IMR-90 (cell line): ENCODE measurements around the gene SYCP2. TPM values are rescaled to one million over a fixed set of nuclear protein-coding genes. Genes with fewer than 3 reads are reported as not detected.

Experiments used
- ATAC-seq: fragments of 200-7000 bp; cut with Tn5 transposase; 2 replicates; pipeline ENCODE4 v1.9.1; 2020; ENCODE audit warnings: low read depth, mild to moderate bottlenecking, moderate library complexity
- BruUV-seq: library from RNA; stranded (reverse); fragments of 400-500 nt; replicated peaks from 2 replicates; lab custom pipeline; 2021; lab: Mats Ljungman, UMichigan
- CTCF ChIA-PET: fragments of 300-600 bp; formaldehyde crosslinking; extraction: SDS; loops from one replicate; lab custom pipeline; 2021; ENCODE audit warnings: antibody characterized with exemption; lab: Yijun Ruan, JAX
- POLR2A ChIA-PET: fragments of 300-600 bp; sonication (Branson Sonifier 250); formaldehyde crosslinking; loops from one replicate; lab custom pipeline; 2022; ENCODE audit warnings: antibody characterized with exemption; ENCODE audit not compliant: unreplicated experiment; lab: Charles Lee
- DNase-seq: peaks from one replicate; pipeline ENCODE4 v3.0.0; 2013
- H2AFZ ChIP-seq: replicated peaks from 2 replicates; pipeline ENCODE3; 2013; ENCODE audit warnings: low read length, mild to moderate bottlenecking; ENCODE audit not compliant: poor library complexity
- H2AK5ac ChIP-seq: 2 replicates; pipeline ENCODE4 v1.6.1; 2013; ENCODE audit warnings: low read depth, low read length, inconsistent platforms
- H2AK9ac ChIP-seq: replicated peaks from 2 replicates; pipeline ENCODE3; 2013; ENCODE audit warnings: mild to moderate bottlenecking, low read depth, low read length, moderate library complexity; ENCODE audit not compliant: poor library complexity
- H2BK120ac ChIP-seq: 2 replicates; pipeline ENCODE4 v1.6.1; 2013; ENCODE audit warnings: low read depth, low read length, inconsistent platforms
- H2BK15ac ChIP-seq: 3 replicates; pipeline ENCODE4 v1.6.1; 2013; ENCODE audit warnings: low read depth, low read length, inconsistent platforms
- H2BK20ac ChIP-seq: 2 replicates; pipeline ENCODE4 v1.6.1; 2013; ENCODE audit warnings: low read depth, mild to moderate bottlenecking, inconsistent platforms, low read length, moderate library complexity
- H2BK5ac ChIP-seq: 2 replicates; pipeline ENCODE4 v1.6.1; 2013; ENCODE audit warnings: mild to moderate bottlenecking, low read depth, low read length, inconsistent platforms; ENCODE audit not compliant: poor library complexity, severe bottlenecking
- H3K14ac ChIP-seq: replicated peaks from 2 replicates; pipeline ENCODE4 v1.6.1; 2013; ENCODE audit warnings: low read depth, low read length, inconsistent platforms
- H3K18ac ChIP-seq: 2 replicates; pipeline ENCODE4 v1.6.1; 2013; ENCODE audit warnings: low read depth, low read length, control low read depth
- H3K23ac ChIP-seq: 2 replicates; pipeline ENCODE4 v1.6.1; 2013; ENCODE audit warnings: low read depth, low read length, inconsistent platforms
- H3K27ac ChIP-seq: 2 replicates; pipeline ENCODE4 v1.5.1; 2013; ENCODE audit warnings: mild to moderate bottlenecking, control low read depth, low read length; ENCODE audit not compliant: insufficient read depth
- H3K27me3 ChIP-seq: 2 replicates; pipeline ENCODE4 v1.6.1; 2013; ENCODE audit warnings: low read length; ENCODE audit not compliant: control insufficient read depth, insufficient read depth
- H3K36me3 ChIP-seq: 2 replicates; pipeline ENCODE4 v1.6.1; 2013; ENCODE audit warnings: low read length, mixed read lengths; ENCODE audit not compliant: control insufficient read depth, insufficient read depth
- H3K4ac ChIP-seq: 2 replicates; pipeline ENCODE4 v1.6.1; 2013; ENCODE audit warnings: low read depth, low read length, inconsistent platforms
- H3K4me1 ChIP-seq: 2 replicates; pipeline ENCODE4 v1.6.1; 2013; ENCODE audit warnings: low read length, mixed read lengths; ENCODE audit not compliant: control insufficient read depth, insufficient read depth
- H3K4me2 ChIP-seq: 2 replicates; pipeline ENCODE4 v1.6.1; 2013; ENCODE audit warnings: low read depth, mild to moderate bottlenecking, control low read depth, low read length, moderate library complexity
- H3K4me3 ChIP-seq: 2 replicates; pipeline ENCODE4 v1.5.1; 2013; ENCODE audit warnings: low read depth, mild to moderate bottlenecking, control low read depth, low read length, moderate library complexity; ENCODE audit not compliant: insufficient read depth
- H3K56ac ChIP-seq: 2 replicates; pipeline ENCODE4 v1.6.1; 2013; ENCODE audit warnings: low read length, inconsistent platforms; ENCODE audit not compliant: insufficient read depth; ENCODE audit errors: extremely low read depth
- H3K79me1 ChIP-seq, 2 experiments: 2 replicates each; pipeline ENCODE4 v1.6.1; 2013; ENCODE audit warnings: low read length in 2 of 2, inconsistent platforms in 1 of 2, low read depth in 1 of 2
- H3K9ac ChIP-seq: 2 replicates; pipeline ENCODE4 v1.6.1; 2013; ENCODE audit warnings: low read depth, low read length, control low read depth
- H3K9me1 ChIP-seq: 2 replicates; pipeline ENCODE4 v1.6.1; 2013; ENCODE audit warnings: low read length, inconsistent platforms; ENCODE audit not compliant: insufficient read depth
- H3K9me3 ChIP-seq: 2 replicates; pipeline ENCODE4 v1.6.1; 2013; ENCODE audit warnings: low read length; ENCODE audit not compliant: control insufficient read depth, insufficient read depth
- H4K20me1 ChIP-seq: 2 replicates; pipeline ENCODE4 v1.6.1; 2013; ENCODE audit warnings: low read length, inconsistent platforms; ENCODE audit not compliant: insufficient read depth
- H4K5ac ChIP-seq: 2 replicates; pipeline ENCODE4 v1.6.1; 2013; ENCODE audit warnings: mild to moderate bottlenecking, low read depth, low read length, control low read depth
- H4K8ac ChIP-seq, 2 experiments: 2 replicates each; pipeline ENCODE4 v1.6.1; 2013; ENCODE audit warnings: low read depth in 2 of 2, low read length in 2 of 2, control low read depth in 1 of 2, inconsistent platforms in 1 of 2
- H4K91ac ChIP-seq: 2 replicates; pipeline ENCODE4 v1.6.1; 2013; ENCODE audit warnings: low read depth, low read length, inconsistent platforms; ENCODE audit not compliant: insufficient read depth
- FOS ChIP-seq: fragments of 150-350 bp; IDR thresholded peaks from 2 replicates; pipeline ENCODE4 v1.6.1; 2016; ENCODE audit warnings: low read depth, low read length
- POLR2A ChIP-seq: IDR thresholded peaks from 2 replicates; pipeline ENCODE4 v1.6.1; 2012; ENCODE audit warnings: mild to moderate bottlenecking, low read depth, low read length
- RAD21 ChIP-seq: IDR thresholded peaks from 2 replicates; pipeline ENCODE4 v1.6.1; 2012; ENCODE audit warnings: low read length, improper control_type of control experiment
- WGBS, 2 experiments: methylation state at CpG; one replicate each; pipeline versions ENCODE4 v1.1.5 to v1.1.7; 2013; ENCODE audit warnings: missing lambda C conversion rate in 2 of 2; ENCODE audit not compliant: insufficient read length in 1 of 2; ENCODE audit errors: extremely low coverage in 2 of 2; 5-methylcytosine and 5-hydroxymethylcytosine counted together
- dilution Hi-C: fragments of 300-500 bp; cut with HindIII; formaldehyde crosslinking; loops from one replicate; pipeline ENCODE4 v1.14.3; 2018; ENCODE audit warnings: low sequenced_read_pairs; ENCODE audit not compliant: unreplicated experiment
- in situ Hi-C: fragments of 300-500 bp; cut with MboI; formaldehyde crosslinking; loops from 3 replicates; pipeline ENCODE4 v1.14.3; 2019; ENCODE audit warnings: low sequenced_read_pairs, inconsistent platforms, mixed read lengths
- intact Hi-C: fragments of 100-400 bp; cut with micrococcal nuclease; formaldehyde crosslinking; loops from 2 replicates; pipeline ENCODE4 v1.10.0; 2022
- polyA plus RNA-seq, 3 experiments: library from polyadenylated mRNA; depleted of rRNA; stranded (reverse); fragments of >200 nt; gene quantifications; 2 replicates each; pipeline ENCODE4 v1.2.3, GENCODE V29; 2012; ENCODE audit warnings: low replicate concordance in 1 of 3
- total RNA-seq: library from RNA; depleted of rRNA; stranded (reverse); fragments of >200 nt; gene quantifications from 2 replicates; pipeline ENCODE4 v1.2.3, GENCODE V29; 2012

Gene SYCP2
- total and polyA plus RNA-seq, 2 of the 4 experiments (the other 2 are of a cell fraction) = 0.18 to 0.31 TPM

DNA sequence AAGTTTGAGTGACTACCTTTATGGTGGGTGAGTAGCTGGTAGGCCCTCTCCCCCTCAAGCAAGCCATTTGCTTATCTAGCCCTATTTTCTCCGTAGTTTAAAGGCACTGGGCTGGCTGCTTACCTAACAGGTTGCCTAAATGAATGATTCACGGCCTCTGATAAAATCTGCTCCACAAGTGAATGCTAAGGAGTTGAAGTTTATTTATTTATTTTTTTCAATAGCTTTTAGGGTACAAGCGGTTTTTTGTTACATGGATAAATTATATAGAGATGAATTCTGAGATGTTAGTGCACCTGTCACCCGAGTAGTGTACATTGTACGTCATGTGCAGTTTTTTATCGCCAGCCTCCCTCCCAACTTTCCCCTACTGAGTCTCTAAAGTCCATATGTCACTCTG is 16.5 kb upstream of the SYCP2 start:
- POLR2A ChIA-PET = no interaction called here

More for the DNA sequence above, 16.5 kb upstream of the SYCP2 start:
- TF ChIP-seq FOS (no peak), RAD21 (no peak), POLR2A (no peak)
- ATAC-seq = no peak
- H3K27me3 ChIP-seq = no peaks in the 10 kb centered on the region
- no peak overlapping the region for H3K14ac ChIP-seq
- no peak overlapping the region for H3K4ac ChIP-seq
- no peak overlapping the region for H4K91ac ChIP-seq
- no peak overlapping the region for H2BK20ac ChIP-seq
- peaks cover 2% of the 10 kb centered on the region; the same call in 1 of the 2 replicates for H3K4me1 ChIP-seq
- in situ Hi-C loops (no loop called here), intact Hi-C loops (loop anchor here (2.0 to 10.0 kb wide), 5 partner anchors 107 to 1235 kb away; no protein-coding TSS in a partner anchor), dilution Hi-C loops (no loop called here)
- no peak overlapping the region for H4K8ac ChIP-seq
- no peak overlapping the region for H2AFZ ChIP-seq
- H3K36me3 ChIP-seq = no peaks in the 10 kb centered on the region
- BruUV-seq = no TSS peak
- no peaks in the 10 kb centered on the region for H3K79me1 ChIP-seq
- no peak overlapping the region for H2BK5ac ChIP-seq
- no peak overlapping the region for H3K27ac ChIP-seq
- H3K4me3 ChIP-seq = no peak overlapping the region
- H3K9me1 ChIP-seq = no peaks in the 10 kb centered on the region
- CTCF ChIA-PET = interaction anchor here (1.1 to 1.3 kb wide), 2 partner anchors 9 to 11 kb away, joined by 4 to 7 read pairs; partner anchors contain the start of genes FAM217B and PPP1R3D
- no peak overlapping the region for H3K56ac ChIP-seq
- DNase-seq = no peak
- no peak overlapping the region for H2AK9ac ChIP-seq
- no peak overlapping the region for H3K4me2 ChIP-seq
- H2BK15ac ChIP-seq = no peak overlapping the region
- no peaks in the 10 kb centered on the region for H3K9me3 ChIP-seq
- H3K18ac ChIP-seq = no peak overlapping the region
- no peak overlapping the region for H3K23ac ChIP-seq
- H2AK5ac ChIP-seq = no peak overlapping the region
- no peak overlapping the region for H4K5ac ChIP-seq
- no peaks in the 10 kb centered on the region for H4K20me1 ChIP-seq
- WGBS, 2 experiments = no CpG with 5 or more reads among the region's 6 CpGs
- H3K9ac ChIP-seq = no peak overlapping the region
- no peak overlapping the region for H2BK120ac ChIP-seq
